NCI-H2029 treated with DMSO at 0.1 percent for 48 hours (cell line): ENCODE measurements around the gene GPC3.
"Not testable (repeated sequence)": the region's sequence is repeated elsewhere in the genome, so short reads cannot be mapped to it uniquely, and the experiment has no call there.

Experiments
- DNase-seq: peaks from one replicate; lab custom pipeline; 2025; lab: John Stamatoyannopoulos, UW

The GPC3 gene

DNA sequence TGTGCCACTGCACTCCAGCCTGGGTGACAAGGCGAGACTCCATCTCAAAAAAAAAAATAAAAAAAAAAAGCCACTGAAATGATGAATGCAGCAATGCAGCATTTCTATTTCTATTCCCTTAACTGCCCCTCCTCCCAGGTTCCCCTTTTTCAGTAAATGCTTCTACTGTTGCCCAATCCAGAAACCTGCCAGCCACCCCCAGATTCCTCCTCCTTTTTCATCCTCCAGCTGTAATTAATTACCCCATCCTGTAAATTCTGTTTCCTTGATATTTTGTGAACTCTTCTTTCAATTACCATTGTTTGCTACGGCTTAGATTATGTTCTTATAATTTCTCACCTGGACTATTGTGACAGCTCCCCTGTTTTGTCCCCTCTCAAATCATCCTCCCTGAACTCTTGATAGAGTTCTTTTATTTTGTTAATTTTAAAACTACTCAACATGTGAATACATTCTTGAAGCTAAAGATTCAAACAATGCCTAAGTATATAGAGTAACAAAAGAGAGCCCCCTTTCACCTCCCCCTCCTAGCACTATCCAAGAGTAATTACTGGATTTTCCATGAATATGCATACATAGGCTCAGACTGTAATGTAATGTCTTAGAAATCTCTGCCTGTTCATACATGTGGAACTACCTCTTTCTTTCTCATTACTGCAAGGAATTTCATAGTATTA is 429.5 kb downstream of the GPC3 start:
- DNase-seq: no peak

DNA sequence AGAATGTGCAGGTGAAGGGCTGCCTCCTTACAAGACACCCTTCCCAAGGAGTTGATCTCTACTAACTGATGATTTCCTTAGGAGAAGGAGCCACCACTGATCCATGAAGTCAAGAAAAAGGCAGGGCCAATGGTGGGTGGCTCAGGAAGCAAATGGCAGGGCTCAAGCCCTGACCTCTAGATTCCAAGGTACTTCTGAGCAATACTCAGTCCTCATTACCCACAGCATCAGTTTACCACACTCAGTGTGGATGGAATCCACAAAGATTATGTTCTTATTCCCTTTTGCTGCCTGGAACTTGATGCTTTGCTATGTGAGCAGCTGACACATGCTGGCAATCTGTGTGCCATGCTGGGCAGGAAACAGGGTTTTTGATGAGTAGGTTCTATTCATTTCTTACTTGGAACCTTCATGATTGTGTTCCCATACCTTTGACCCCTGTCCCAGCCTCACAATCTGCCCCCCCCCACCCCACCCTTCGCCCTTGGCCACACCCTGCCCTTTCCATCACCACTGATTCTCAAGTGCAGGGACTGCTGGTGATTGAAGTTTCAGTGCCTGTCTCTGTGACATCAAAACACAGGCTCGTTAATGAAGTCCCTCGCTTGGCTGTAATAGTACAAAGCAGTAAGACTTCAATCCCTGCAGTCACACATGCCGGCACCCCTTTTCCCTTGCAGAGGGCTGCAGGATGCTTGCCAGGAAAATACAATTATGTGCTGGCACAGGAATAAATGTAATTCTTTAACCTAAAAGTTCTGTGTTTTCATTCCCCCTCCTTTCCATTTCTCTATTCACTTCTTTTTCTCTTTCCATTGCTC is 434.5 kb downstream of the GPC3 start:
- no peak for DNase-seq

DNA sequence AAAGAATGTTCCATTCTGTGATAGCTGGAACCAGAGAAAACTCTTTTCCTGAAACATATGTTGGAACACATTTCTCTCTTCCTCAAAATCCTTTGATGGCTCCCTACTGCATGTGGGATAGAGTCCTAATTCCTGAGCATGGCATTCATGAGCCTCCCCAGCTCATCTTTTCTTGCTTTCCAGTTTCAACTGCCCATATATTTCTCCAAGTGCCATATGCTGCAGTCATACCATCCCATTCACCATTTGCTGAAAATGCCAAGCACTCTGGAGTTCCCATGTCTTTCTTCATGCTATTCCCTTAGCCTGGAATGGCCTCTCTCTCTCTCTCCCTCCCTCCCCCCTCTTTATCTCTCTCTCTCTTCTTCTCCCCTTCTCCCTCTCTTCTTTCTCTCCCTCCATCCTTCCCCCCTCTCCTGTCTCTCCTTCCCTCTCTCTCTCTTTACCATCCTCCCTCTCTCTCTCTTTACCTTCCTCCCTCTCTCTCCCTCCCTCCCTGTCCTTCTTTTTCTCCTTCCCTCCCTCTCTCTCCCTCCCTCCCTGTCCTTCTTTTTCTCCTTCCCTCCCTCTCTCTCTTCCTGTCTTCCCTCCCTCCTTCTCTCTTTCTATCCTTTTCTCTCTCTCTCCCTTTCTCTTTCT is 436.0 kb downstream of the GPC3 start:
- DNase-seq: no peak

DNA sequence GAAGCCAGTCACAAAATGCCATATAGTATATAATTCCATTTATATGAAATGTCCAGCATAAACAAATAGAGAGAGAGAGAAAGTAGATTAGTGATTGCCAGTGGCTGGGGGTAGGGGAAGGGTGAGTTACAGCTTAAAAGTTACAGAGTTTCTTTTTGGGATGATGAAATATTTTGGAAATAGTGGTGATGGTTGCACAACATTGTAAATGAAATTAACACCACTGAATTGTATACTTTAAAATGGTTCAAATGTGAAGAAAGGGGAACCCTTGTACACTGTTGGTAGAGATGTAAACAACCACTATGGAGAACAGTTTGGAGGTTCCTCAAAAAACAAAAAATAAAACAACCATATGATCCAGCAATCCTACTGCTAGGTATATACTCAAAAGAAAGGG is 439.0 kb downstream of the GPC3 start:
- DNase-seq: no peak

- no peak for DNase-seq
Measured at GRCh38 chrX:133544778-133545177, 440.6 kb downstream of the GPC3 start.

GRCh38 chrX:133544115-133544514 is 441.3 kb downstream of the GPC3 start:
- DNase-seq: no peak

DNA sequence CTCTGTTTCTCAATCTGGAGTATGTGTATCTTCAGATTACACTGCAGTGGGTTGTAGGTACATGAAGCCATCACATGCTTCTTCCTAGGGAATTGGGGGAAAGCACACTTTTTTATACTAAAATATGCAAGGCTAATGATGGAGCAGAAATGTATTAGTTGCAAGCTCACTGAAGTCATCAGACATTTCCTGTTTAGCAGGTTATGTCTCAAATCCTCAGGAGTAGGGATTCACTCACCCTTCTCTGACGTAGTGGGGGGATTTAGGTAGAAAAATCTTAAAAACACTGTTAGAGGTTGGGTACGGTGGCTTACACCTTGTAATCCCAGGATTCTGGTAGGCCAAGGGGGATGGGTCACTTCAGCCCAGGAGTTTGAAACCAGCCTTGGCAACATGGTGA is 441.7 kb downstream of the GPC3 start:
- no peak for DNase-seq

DNA sequence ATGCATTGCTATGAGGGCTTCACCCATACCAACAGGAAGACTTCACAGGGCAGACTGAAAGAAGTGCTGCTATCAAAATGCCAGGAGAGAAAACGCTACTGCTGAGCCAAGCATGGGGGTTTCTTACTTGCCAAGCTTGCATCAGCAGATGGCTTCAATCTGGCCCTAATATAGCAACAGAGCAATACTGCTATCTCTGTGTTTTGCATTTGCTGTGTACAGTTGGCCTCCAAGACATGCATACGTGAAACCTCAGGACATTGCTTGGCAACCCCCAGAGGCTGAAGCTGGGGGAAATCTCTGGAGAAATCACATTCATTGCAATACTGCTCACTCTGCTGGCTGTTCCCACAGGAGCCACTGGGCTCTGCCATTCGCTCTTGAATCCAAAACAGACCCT is 442.9 kb downstream of the GPC3 start:
- DNase-seq: no peak

DNA sequence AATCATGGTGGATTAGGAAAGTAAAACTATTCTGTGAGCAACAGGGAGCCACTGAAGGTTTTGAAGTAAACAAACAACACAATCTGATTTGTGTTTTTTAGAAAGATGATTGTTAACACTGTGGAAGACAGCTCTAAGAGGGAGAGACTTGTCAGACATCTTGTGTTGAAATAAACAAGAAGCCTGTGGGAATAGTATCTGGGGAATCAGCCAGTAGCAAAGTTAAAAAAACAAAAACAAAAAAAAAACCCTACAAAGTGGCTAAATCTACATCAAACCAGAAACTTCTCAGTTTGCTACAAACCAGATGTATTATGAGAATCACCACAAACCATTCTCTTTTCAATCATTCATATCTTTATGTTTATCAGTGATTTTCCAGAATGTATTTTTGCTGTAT is 444.4 kb downstream of the GPC3 start:
- no peak for DNase-seq

GRCh38 chrX:133538148-133538547 is 447.2 kb downstream of the GPC3 start:
- DNase-seq: no peak

- DNase-seq: no peak
Measured at GRCh38 chrX:133537142-133537541, 448.3 kb downstream of the GPC3 start.

DNA sequence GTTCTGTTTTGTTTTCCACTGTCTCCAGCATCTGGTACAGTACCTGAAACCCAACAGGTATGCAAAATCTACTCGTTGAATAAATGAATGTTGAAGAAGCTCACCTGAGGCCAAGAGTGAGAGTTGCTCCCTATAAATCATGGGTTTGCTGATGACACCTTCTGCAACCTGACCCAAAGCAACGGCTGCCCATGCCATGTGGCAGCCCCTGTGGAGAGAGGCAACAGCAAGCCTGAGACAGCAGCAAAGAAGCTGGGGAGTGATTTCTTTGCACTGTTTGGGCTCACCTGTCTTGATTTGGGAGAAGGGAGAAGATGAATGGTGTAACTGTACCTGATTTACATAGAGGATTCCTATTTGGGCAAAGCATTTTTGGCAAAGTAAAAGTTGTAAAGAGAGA is 450.3 kb downstream of the GPC3 start:
- no peak for DNase-seq

- no peak for DNase-seq
Measured at GRCh38 chrX:133534172-133534571, 451.2 kb downstream of the GPC3 start.

DNA sequence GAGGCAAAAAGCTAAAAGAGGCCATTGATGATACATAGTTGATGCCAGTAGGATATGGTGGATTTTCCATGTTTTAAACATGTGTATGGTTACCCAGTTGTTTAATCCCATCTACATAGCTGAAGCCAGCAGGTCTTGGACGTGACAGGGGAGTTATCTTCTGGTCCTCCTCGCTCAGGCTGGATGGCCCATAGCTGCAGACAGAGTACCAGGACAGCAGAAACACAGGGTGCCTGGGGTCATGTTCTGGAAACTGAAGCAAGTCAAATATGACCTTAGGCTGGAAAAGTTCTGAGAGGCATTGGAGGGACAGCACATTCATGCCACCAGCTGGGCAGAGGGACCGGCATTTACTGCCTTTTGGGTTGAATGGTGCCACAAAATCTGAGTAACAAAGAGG is 452.1 kb downstream of the GPC3 start:
- DNase-seq: no peak

GRCh38 chrX:133530960-133531359 is 454.4 kb downstream of the GPC3 start:
- DNase-seq: no peak

DNA sequence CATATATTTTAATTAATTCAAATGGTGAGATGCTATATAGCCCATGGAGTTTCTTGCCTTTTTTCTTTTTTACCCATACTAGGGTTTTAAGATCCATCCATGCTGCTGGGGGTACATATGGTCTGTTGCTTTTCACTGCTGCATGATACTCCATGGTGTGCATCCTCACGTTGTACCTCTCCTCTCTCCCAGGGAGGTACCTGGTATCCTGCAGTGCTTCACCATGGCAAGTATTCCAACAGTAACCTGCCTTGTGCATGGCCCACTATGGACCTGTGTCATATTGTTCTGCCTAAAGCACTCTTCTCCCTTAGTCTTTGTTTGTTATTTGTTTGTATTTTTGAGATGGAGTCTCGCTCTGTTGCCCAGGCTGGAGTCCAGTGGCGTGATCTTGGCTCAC is 455.8 kb downstream of the GPC3 start:
- no peak for DNase-seq

DNA sequence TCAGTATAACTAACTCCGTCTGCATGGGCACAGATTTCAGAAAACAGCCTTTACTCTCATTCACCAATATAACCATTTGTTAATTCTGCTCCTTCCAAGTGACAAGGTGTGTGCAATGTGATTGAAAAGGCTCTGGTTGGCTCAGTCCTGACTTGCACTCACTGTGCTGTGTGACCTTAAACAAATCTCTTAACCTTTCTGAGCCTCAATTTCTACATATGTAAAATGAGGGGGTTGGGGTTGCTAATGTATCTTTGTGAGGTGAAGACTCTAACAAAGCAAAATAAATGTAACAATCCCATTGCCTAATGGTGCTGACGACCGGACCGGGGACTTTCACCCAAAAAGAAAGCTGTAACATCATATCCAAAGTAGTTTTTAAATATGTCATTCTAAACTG is 457.6 kb downstream of the GPC3 start:
- no peak for DNase-seq

DNA sequence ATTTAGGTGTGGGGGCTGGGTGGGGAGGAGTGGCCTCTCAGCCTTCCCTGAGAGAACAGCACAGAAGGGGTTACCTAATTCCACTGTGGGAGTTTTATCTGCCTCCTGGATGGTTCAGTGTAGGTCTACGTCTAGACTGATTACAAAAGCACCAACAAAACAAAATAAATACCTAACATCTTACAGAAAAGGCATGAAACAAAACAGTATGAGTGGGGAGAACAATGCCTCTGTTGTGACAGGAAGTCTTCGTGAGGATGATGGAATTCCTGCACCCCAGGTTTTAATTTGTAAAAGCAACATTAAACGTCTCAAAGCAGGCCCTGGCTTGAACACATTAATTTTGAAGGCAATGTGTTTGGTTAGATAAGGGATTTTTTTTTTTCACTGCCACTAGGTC is 458.0 kb downstream of the GPC3 start:
- no peak for DNase-seq

- not testable (repeated sequence) for DNase-seq
Measured at GRCh38 chrX:133526773-133527172, 458.6 kb downstream of the GPC3 start.

DNA sequence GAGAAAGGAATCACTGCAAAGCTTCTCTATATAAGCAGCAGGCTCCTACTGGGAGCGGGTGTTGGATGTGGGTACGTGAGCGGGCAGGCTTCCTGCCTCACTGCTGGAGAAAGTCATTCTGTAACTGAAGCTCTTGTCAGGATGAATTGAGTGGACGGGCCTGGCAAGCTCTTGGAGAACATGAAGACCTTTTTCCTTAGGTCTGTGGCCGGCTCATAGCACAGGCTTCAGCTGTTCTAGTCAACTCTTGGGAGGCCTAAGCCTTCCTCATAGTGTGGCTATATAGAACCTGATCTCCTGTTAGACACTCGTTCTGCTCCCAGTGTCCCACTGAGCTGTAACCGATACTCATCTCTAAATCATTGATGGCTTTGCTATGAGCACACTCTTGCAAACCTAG is 461.9 kb downstream of the GPC3 start:
- no peak for DNase-seq

GRCh38 chrX:133523081-133523487 is 462.3 kb downstream of the GPC3 start:
- DNase-seq: no peak

- no peak for DNase-seq
Measured at GRCh38 chrX:133516686-133517085, 468.7 kb downstream of the GPC3 start.

GRCh38 chrX:133514486-133514885 is 470.9 kb downstream of the GPC3 start:
- no peak for DNase-seq
